AG09319 (cell line): ENCODE data around the gene DOCK10.

Experiments
- DNase-seq: peaks from one replicate; pipeline ENCODE4 v3.0.0-alpha.2; 2010; ENCODE audit warnings: low read depth; ENCODE audit errors: extremely low read depth
- CTCF ChIP-seq: IDR thresholded peaks from 2 replicates; pipeline ENCODE4 v1.5.1; 2011; ENCODE audit warnings: low read depth, mild to moderate bottlenecking, inconsistent platforms, low read length, moderate library complexity

The DOCK10 gene

GRCh38 chr2:224749136-224749535 is 293.1 kb downstream of the DOCK10 start:
- peak; percentile 24 for TF ChIP-seq CTCF
- DNase-seq, result no peak

- TF ChIP-seq CTCF, result no peak
These were observed 294.5 kb downstream of the DOCK10 start for GRCh38 chr2:224747765-224748164.

GRCh38 chr2:224736227-224736626 is 306.0 kb downstream of the DOCK10 start:
- TF ChIP-seq CTCF, result no peak
- DNase-seq, result no peak

More at GRCh38 chr2:224747765-224748164, 294.5 kb downstream of the DOCK10 start:
- DNase-seq, result no peak

GRCh38 chr2:224734949-224735348 is 307.3 kb downstream of the DOCK10 start:
- DNase-seq, result no peak
- no peak for TF ChIP-seq CTCF

- DNase-seq, result no peak
- no peak for TF ChIP-seq CTCF
These were observed 310.6 kb downstream of the DOCK10 start for GRCh38 chr2:224731665-224732064.

GRCh38 chr2:224729435-224729834 is 312.8 kb downstream of the DOCK10 start:
- no peak for TF ChIP-seq CTCF
- DNase-seq, result no peak

- no peak for TF ChIP-seq CTCF
- DNase-seq, result no peak
These were observed 317.9 kb downstream of the DOCK10 start for GRCh38 chr2:224724331-224724730.
